H1 (cell line): ENCODE measurements around the gene FBN3. TPM values are rescaled to one million over a fixed set of nuclear protein-coding genes. Genes with fewer than 3 reads are reported as not detected.

Source experiments
- CTCF ChIA-PET: fragments of 300-600 bp; sonication (Branson Sonifier 250); formaldehyde crosslinking; loops from one replicate; lab custom pipeline; 2021; ENCODE audit not compliant: partially characterized antibody; lab: Charles Lee
- POLR2A ChIA-PET: fragments of 300-600 bp; sonication (Branson Sonifier 250); formaldehyde crosslinking; loops from one replicate; lab custom pipeline; 2021; ENCODE audit warnings: inconsistent platforms; ENCODE audit not compliant: partially characterized antibody; lab: Charles Lee
- DNase-seq, 2 experiments: peaks; one replicate each; pipeline versions ENCODE4 v3.0.0 to v3.0.0-alpha.2; 2010 to 2022; ENCODE audit warnings: low spot score in 2 of 2, low read depth in 1 of 2, mixed read lengths in 1 of 2
- FAIRE-seq: peaks from 2 replicates; lab custom pipeline; 2011; peaks lifted over from hg19 to GRCh38; lab: Jason Lieb, UNC
- H2AFZ ChIP-seq: 2 replicates; pipeline ENCODE4 v1.8.1; 2012; ENCODE audit warnings: low read length, inconsistent platforms
- H2AK5ac ChIP-seq: 2 replicates; pipeline ENCODE4 v1.6.1; 2013; ENCODE audit warnings: low read depth, low read length
- H2BK120ac ChIP-seq: replicated peaks from 2 replicates; pipeline ENCODE3; 2013; ENCODE audit warnings: low read depth, low read length, inconsistent platforms
- H2BK12ac ChIP-seq: 2 replicates; pipeline ENCODE4 v1.6.1; 2013; ENCODE audit warnings: low read depth, low read length
- H2BK15ac ChIP-seq: 2 replicates; pipeline ENCODE4 v1.6.1; 2013; ENCODE audit warnings: low read length
- H2BK20ac ChIP-seq: 2 replicates; pipeline ENCODE4 v1.6.1; 2013; ENCODE audit warnings: low read length
- H2BK5ac ChIP-seq: 2 replicates; pipeline ENCODE4 v1.6.1; 2013; ENCODE audit warnings: low read depth, low read length
- H3K14ac ChIP-seq: 2 replicates; pipeline ENCODE4 v1.6.1; 2013; ENCODE audit warnings: inconsistent platforms; ENCODE audit not compliant: insufficient read length
- H3K18ac ChIP-seq: 2 replicates; pipeline ENCODE4 v1.6.1; 2013; ENCODE audit warnings: low read length; ENCODE audit errors: extremely low read depth
- H3K23ac ChIP-seq: 2 replicates; pipeline ENCODE4 v1.6.1; 2013; ENCODE audit warnings: inconsistent platforms; ENCODE audit not compliant: insufficient read length
- H3K23me2 ChIP-seq: 2 replicates; pipeline ENCODE4 v1.6.1; 2013; ENCODE audit warnings: low read depth, low read length
- H3K27ac ChIP-seq: 2 replicates; pipeline ENCODE4 v1.6.1; 2011; ENCODE audit warnings: low read depth, low read length, inconsistent platforms
- H3K27me3 ChIP-seq, 4 experiments: replicated peaks in 1 of 4; 1 replicate in 1 of 4; 2 replicates in 3 of 4; pipeline versions ENCODE4 v1.6.1 to v1.8.1; 2011 to 2013; ENCODE audit warnings: low read length in 3 of 4, mild to moderate bottlenecking in 3 of 4, inconsistent platforms in 2 of 4, mixed read lengths in 2 of 4, moderate library complexity in 1 of 4; ENCODE audit not compliant: control insufficient read depth in 3 of 4, insufficient read depth in 3 of 4; ENCODE audit errors: extremely low read depth in 1 of 4
- H3K36me3 ChIP-seq, 4 experiments: 2 replicates each; pipeline versions ENCODE4 v1.6.1 to v1.8.1; 2011 to 2013; ENCODE audit warnings: mild to moderate bottlenecking in 4 of 4, low read length in 3 of 4, moderate library complexity in 2 of 4, control low read depth in 1 of 4, inconsistent platforms in 1 of 4; ENCODE audit not compliant: insufficient read depth in 4 of 4, control insufficient read depth in 2 of 4
- H3K4ac ChIP-seq: replicated peaks from 2 replicates; pipeline ENCODE3; 2013; ENCODE audit warnings: low read length, low read depth, mixed read lengths, inconsistent platforms; ENCODE audit not compliant: insufficient read length
- H3K4me1 ChIP-seq, 4 experiments: replicated peaks in 1 of 4; 1 replicate in 1 of 4; 2 replicates in 3 of 4; pipeline versions ENCODE4 v1.6.1 to v1.8.1; 2011 to 2013; ENCODE audit warnings: low read length in 3 of 4, inconsistent platforms in 2 of 4, mixed read lengths in 1 of 4; ENCODE audit not compliant: insufficient read depth in 4 of 4, control insufficient read depth in 3 of 4
- H3K4me2 ChIP-seq, 2 experiments: 2 replicates each; pipeline versions ENCODE4 v1.6.1 to v1.8.1; 2011 to 2013; ENCODE audit warnings: low read depth in 2 of 2, low read length in 2 of 2, control low read depth in 1 of 2, inconsistent platforms in 1 of 2, mild to moderate bottlenecking in 1 of 2; ENCODE audit not compliant: insufficient read depth in 1 of 2
- H3K4me3 ChIP-seq, 4 experiments: fragments of 200-600, 300-600 bp in 1 of 4; sonication (generic), shearing (Covaris generic), sonication (Bioruptor Twin) in 1 of 4; 2 replicates each; pipeline versions ENCODE4 v1.5.1 to v1.8.1; 2011 to 2016; ENCODE audit warnings: low read length in 4 of 4, low read depth in 3 of 4, control low read depth in 2 of 4, inconsistent platforms in 2 of 4, mild to moderate bottlenecking in 2 of 4, mixed read lengths in 1 of 4, moderate library complexity in 1 of 4; ENCODE audit not compliant: insufficient read depth in 2 of 4; ENCODE audit errors: extremely low read depth in 1 of 4
- H3K56ac ChIP-seq: replicated peaks from 2 replicates; pipeline ENCODE3; 2013; ENCODE audit warnings: low read depth, mild to moderate bottlenecking, mixed read lengths, low read length, inconsistent platforms; ENCODE audit not compliant: insufficient read length
- H3K79me1 ChIP-seq: 2 replicates; pipeline ENCODE4 v1.6.1; 2013; ENCODE audit warnings: low read depth, low read length, control low read depth
- H3K79me2 ChIP-seq, 2 experiments: 2 replicates each; pipeline versions ENCODE4 v1.6.1 to v1.8.1; 2012 to 2013; ENCODE audit warnings: low read length in 2 of 2, mild to moderate bottlenecking in 2 of 2, inconsistent platforms in 1 of 2; ENCODE audit not compliant: insufficient read depth in 2 of 2, control insufficient read depth in 1 of 2
- H3K9ac ChIP-seq, 4 experiments: replicated peaks in 1 of 4; 1 replicate in 1 of 4; 2 replicates in 3 of 4; pipeline versions ENCODE4 v1.6.1 to v1.8.1; 2011 to 2013; ENCODE audit warnings: low read depth in 3 of 4, low read length in 3 of 4, control low read depth in 2 of 4, mild to moderate bottlenecking in 2 of 4, moderate library complexity in 2 of 4, inconsistent platforms in 1 of 4; ENCODE audit errors: extremely low read depth in 1 of 4
- H3K9me3 ChIP-seq, 2 experiments: 2 replicates each; pipeline versions ENCODE4 v1.6.1 to v1.8.1; 2012 to 2013; ENCODE audit warnings: mild to moderate bottlenecking in 2 of 2, moderate library complexity in 2 of 2, control low read depth in 1 of 2, inconsistent platforms in 1 of 2, low read depth in 1 of 2, low read length in 1 of 2, mixed read lengths in 1 of 2; ENCODE audit not compliant: insufficient read depth in 2 of 2
- H4K20me1 ChIP-seq, 2 experiments: replicated peaks in 1 of 2; 2 replicates each; pipeline versions ENCODE3 to v1.8.1; 2011 to 2013; ENCODE audit warnings: inconsistent platforms in 2 of 2, low read length in 2 of 2, mild to moderate bottlenecking in 1 of 2; ENCODE audit not compliant: insufficient read depth in 2 of 2, control insufficient read depth in 1 of 2
- H4K5ac ChIP-seq: 2 replicates; pipeline ENCODE4 v1.6.1; 2013; ENCODE audit warnings: low read length, low read depth, mixed read lengths, inconsistent platforms; ENCODE audit not compliant: insufficient read length
- H4K8ac ChIP-seq: 2 replicates; pipeline ENCODE4 v1.8.0; 2013; ENCODE audit warnings: mild to moderate bottlenecking, moderate library complexity, low read length, inconsistent platforms; ENCODE audit not compliant: insufficient read depth; ENCODE audit errors: extremely low read depth
- H4K91ac ChIP-seq: replicated peaks from 2 replicates; pipeline ENCODE3; 2013; ENCODE audit warnings: low read length, mixed read lengths, inconsistent platforms; ENCODE audit not compliant: insufficient read length
- BRCA1 ChIP-seq: IDR thresholded peaks from 2 replicates; pipeline ENCODE4 v1.6.1; 2012; ENCODE audit warnings: low read depth, low read length, improper control_type of control experiment
- CEBPB ChIP-seq: IDR thresholded peaks from 2 replicates; pipeline ENCODE4 v1.6.1; 2012; ENCODE audit warnings: low read depth, low read length
- E2F6 ChIP-seq: IDR thresholded peaks from 2 replicates; pipeline ENCODE4 v1.6.1; 2012; ENCODE audit warnings: inconsistent platforms
- POLR2AphosphoS5 ChIP-seq: IDR thresholded peaks from 2 replicates; pipeline ENCODE4 v1.6.1; 2011; ENCODE audit warnings: low read depth, low read length
- SRF ChIP-seq: IDR thresholded peaks from 2 replicates; pipeline ENCODE4 v1.6.1; 2011; ENCODE audit warnings: mild to moderate bottlenecking, low read depth, low read length, moderate library complexity
- WGBS, 2 experiments: shearing (Covaris generic) in 1 of 2; methylation state at CpG; one replicate each; pipeline versions ENCODE4 v1.1.6 to v1.1.7; 2013 to 2015; ENCODE audit warnings: low lambda C conversion rate in 2 of 2, mixed read lengths in 2 of 2, inconsistent platforms in 1 of 2, low coverage in 1 of 2, missing lambda C conversion rate in 1 of 2; ENCODE audit not compliant: insufficient replicate concordance in 2 of 2, insufficient coverage in 1 of 2, insufficient read length in 1 of 2; ENCODE audit errors: extremely low coverage in 1 of 2, missing lambda C conversion rate in 1 of 2; 5-methylcytosine and 5-hydroxymethylcytosine counted together
- polyA plus RNA-seq, 7 experiments: library from polyadenylated mRNA; depleted of rRNA in 3 of 7; stranded (reverse) in 5 of 7; unstranded in 2 of 7; fragments of >200 nt in 5 of 7; fragments of 200-250 nt in 2 of 7; gene quantifications; 1 replicate in 5 of 7; 2 replicates in 1 of 7; 4 replicates in 1 of 7; pipeline versions ENCODE4 v1.2.1 to v1.2.3, GENCODE V29; 2011 to 2013; ENCODE audit warnings: missing spikeins in 2 of 7, mixed read lengths in 2 of 7
- total RNA-seq: library from RNA; stranded (reverse); fragmentation: NEBNext Ultra II Directional; extraction: Animal tissue kit (Norgen Biotek cat#: 25700); gene quantifications from 2 replicates; pipeline ENCODE4 v1.2.1, GENCODE V29; 2021

Gene FBN3
- total and polyA plus RNA-seq, 2 of the 8 experiments (the other 6 are each of a cell fraction or from before 2014, with no cell fraction given), result 37.1 to 38.7 TPM

- no peak overlapping the region for H4K8ac ChIP-seq
- no peaks in the 10 kb centered on the region for H3K79me2 ChIP-seq
- ChIA-PET CTCF (interaction anchor here (0.8 to 1.9 kb wide), 2 partner anchors 39 to 130 kb away, joined by 3 to 5 read pairs; no protein-coding TSS in a partner anchor), POLR2A (interaction anchor here (1.4 kb wide), 1 partner anchor 17 kb away, joined by 4 read pairs; no protein-coding TSS in a partner anchor)
- no peaks in the 10 kb centered on the region for H3K27me3 ChIP-seq
- H3K18ac ChIP-seq, result no peak overlapping the region
- H4K91ac ChIP-seq, result no peak overlapping the region
- H3K36me3 ChIP-seq, result peaks cover 7 to 29% (median 17%) of the 10 kb centered on the region in 4 experiments; a peak in 7 of 8 replicates
- no peaks in the 10 kb centered on the region for H3K79me1 ChIP-seq
- peaks cover 12 to 13% of the 10 kb centered on the region in 2 experiments for H3K9me3 ChIP-seq
- no peak overlapping the region for H2BK20ac ChIP-seq
- no peak for TF ChIP-seq E2F6
- TF ChIP-seq CEBPB, result no peak
- TF ChIP-seq SRF, result peak; percentile 57; the same call in 1 of the 2 replicates
- no peak for TF ChIP-seq BRCA1
- 0 out of 2 replicates have a peak, but pooled peaks have one; percentile 29 for TF ChIP-seq POLR2AphosphoS5
- no peak overlapping the region for H2AK5ac ChIP-seq
- WGBS, 2 experiments, result 100% methylated on average over 1 of the region's 1 CpG; no CpG with 5 or more reads in 1 of the 2 experiments
- H3K4me1 ChIP-seq, result no peaks in the 10 kb centered on the region
- H3K56ac ChIP-seq, result no peak overlapping the region
- peaks cover 0 to 5% of the 10 kb centered on the region in 2 experiments for H4K20me1 ChIP-seq
- DNase-seq (no peak), FAIRE-seq (no peak)
- no peak overlapping the region for H3K4me2 ChIP-seq
- no peak overlapping the region for H2BK15ac ChIP-seq
- no peaks in the 10 kb centered on the region for H3K23me2 ChIP-seq
- H2BK120ac ChIP-seq, result no peak overlapping the region
- no peak overlapping the region for H2BK12ac ChIP-seq
- no peak overlapping the region for H4K5ac ChIP-seq
- no peak overlapping the region for H3K27ac ChIP-seq
- no peak overlapping the region for H2BK5ac ChIP-seq
- no peak overlapping the region for H3K23ac ChIP-seq
- H2AFZ ChIP-seq, result no peak overlapping the region
- H3K14ac ChIP-seq, result no peak overlapping the region
- no peak overlapping the region for H3K9ac ChIP-seq
- no peak overlapping the region for H3K4me3 ChIP-seq
- H3K4ac ChIP-seq, result no peak overlapping the region
Measured at GRCh38 chr19:8074501-8074900, 74.9 kb downstream of the FBN3 start.
